ENCODE data around the gene WIPF1.

Gene WIPF1

GRCh38 chr2:174544156-174544555 lies 53.4 kb downstream of the WIPF1 start:
- Histone ChIP-seq H3K9me3 (ENCODE audit: insufficient read depth, low read length, severe bottlenecking) (no peaks in the 10 kb centered on the region), H3K79me2 (ENCODE audit: insufficient read depth, low read length) (no peaks in the 10 kb centered on the region), H3K36me3 (ENCODE audit: insufficient read depth, low read length) (no peaks in the 10 kb centered on the region), H2AFZ (ENCODE audit: low read depth, low read length) (no peak overlapping the region), H4K20me1 (ENCODE audit: insufficient read depth, low read length) (no peaks in the 10 kb centered on the region), H3K27ac (ENCODE audit: low read length) (no peak overlapping the region), H3K27me3 (ENCODE audit: insufficient read depth, low read length, poor library complexity) (no peaks in the 10 kb centered on the region), H3K4me2 (ENCODE audit: insufficient read depth, low read length) (no peak overlapping the region), H3K4me3 (ENCODE audit: low read depth in 1 of 2, low read length in 2 of 2) (no peak overlapping the region), H3K4me1 (ENCODE audit: insufficient read depth, low read length) (no peaks in the 10 kb centered on the region), H3K9ac (ENCODE audit: low read depth, low read length) (no peak overlapping the region)
- DNase-seq (no peak), ATAC-seq (ENCODE audit: insufficient read depth, low read depth) (no peak)
- TF ChIP-seq EZH2 (IDR thresholded peaks at IDR 0.05; ENCODE audit: borderline replicate concordance, low read depth, low read length, severe bottlenecking) (no peak), CTCF (IDR thresholded peaks at IDR 0.05; ENCODE audit: borderline replicate concordance, extremely low read depth, low read length, poor library complexity, severe bottlenecking) (no peak)

GRCh38 chr2:174540893-174541292 lies 56.7 kb downstream of the WIPF1 start:
- no peaks in the 10 kb centered on the region for H4K20me1 ChIP-seq (ENCODE audit: insufficient read depth, low read length)
- ATAC-seq (ENCODE audit: insufficient read depth, low read depth) (no peak), DNase-seq (no peak)
- H3K36me3 ChIP-seq (ENCODE audit: insufficient read depth, low read length) = no peaks in the 10 kb centered on the region
- H2AFZ ChIP-seq (ENCODE audit: low read depth, low read length) = no peak overlapping the region
- H3K4me2 ChIP-seq (ENCODE audit: insufficient read depth, low read length) = no peak overlapping the region
- H3K27ac ChIP-seq (ENCODE audit: low read length) = no peak overlapping the region
- H3K4me1 ChIP-seq (ENCODE audit: insufficient read depth, low read length) = peaks cover 6% of the 10 kb centered on the region
- no peaks in the 10 kb centered on the region for H3K9me3 ChIP-seq (ENCODE audit: insufficient read depth, low read length, severe bottlenecking)
- no peak overlapping the region for H3K9ac ChIP-seq (ENCODE audit: low read depth, low read length)
- no peak overlapping the region for H3K4me3 ChIP-seq (ENCODE audit: low read depth in 1 of 2, low read length in 2 of 2)
- no peak for TF ChIP-seq EZH2 (IDR thresholded peaks at IDR 0.05; ENCODE audit: borderline replicate concordance, low read depth, low read length, severe bottlenecking)
- no peak for TF ChIP-seq CTCF (IDR thresholded peaks at IDR 0.05; ENCODE audit: borderline replicate concordance, extremely low read depth, low read length, poor library complexity, severe bottlenecking)
- H3K27me3 ChIP-seq (ENCODE audit: insufficient read depth, low read length, poor library complexity) = no peaks in the 10 kb centered on the region
- H3K79me2 ChIP-seq (ENCODE audit: insufficient read depth, low read length) = no peaks in the 10 kb centered on the region

GRCh38 chr2:174535757-174536703 lies 61.6 kb downstream of the WIPF1 start:
- Histone ChIP-seq H3K4me1 (ENCODE audit: insufficient read depth, low read length) (peaks cover 6% of the 10 kb centered on the region), H3K9me3 (ENCODE audit: insufficient read depth, low read length, severe bottlenecking) (no peaks in the 10 kb centered on the region), H3K36me3 (ENCODE audit: insufficient read depth, low read length) (no peaks in the 10 kb centered on the region), H3K4me2 (ENCODE audit: insufficient read depth, low read length) (no peak overlapping the region), H3K27me3 (ENCODE audit: insufficient read depth, low read length, poor library complexity) (no peaks in the 10 kb centered on the region), H3K79me2 (ENCODE audit: insufficient read depth, low read length) (no peaks in the 10 kb centered on the region), H3K9ac (ENCODE audit: low read depth, low read length) (no peak overlapping the region), H2AFZ (ENCODE audit: low read depth, low read length) (no peak overlapping the region), H3K27ac (ENCODE audit: low read length) (no peak overlapping the region), H3K4me3 (ENCODE audit: low read depth in 1 of 2, low read length in 2 of 2) (no peak overlapping the region), H4K20me1 (ENCODE audit: insufficient read depth, low read length) (no peaks in the 10 kb centered on the region)
- DNase-seq (peak; percentile 22), ATAC-seq (ENCODE audit: insufficient read depth, low read depth) (peak; percentile 56; the same call in 2 of the 3 replicates)
- TF ChIP-seq CTCF (IDR thresholded peaks at IDR 0.05; ENCODE audit: borderline replicate concordance, extremely low read depth, low read length, poor library complexity, severe bottlenecking) (no peak), EZH2 (IDR thresholded peaks at IDR 0.05; ENCODE audit: borderline replicate concordance, low read depth, low read length, severe bottlenecking) (no peak)
